Endothelial cell of umbilical vein (primary cell): ENCODE measurements around the gene NDUFS6. TPM values are rescaled to one million over a fixed set of nuclear protein-coding genes. Genes with fewer than 3 reads are reported as not detected.

Experiments used
- BruUV-seq: library from RNA; stranded (reverse); fragments of 400-500 nt; replicated peaks from 2 replicates; lab custom pipeline; 2021; lab: Mats Ljungman, UMichigan
- CTCF ChIA-PET: fragments of 300-600, 350-600 bp; sonication (Branson Sonifier 250); formaldehyde crosslinking; loops from one replicate; lab custom pipeline; 2021; ENCODE audit warnings: antibody characterized with exemption, inconsistent platforms; lab: Charles Lee
- POLR2A ChIA-PET: fragments of 300-600, 350-600 bp; sonication (Branson Sonifier 250); formaldehyde crosslinking; loops from one replicate; lab custom pipeline; 2021; ENCODE audit warnings: antibody characterized with exemption, inconsistent platforms; lab: Charles Lee
- DNase-seq: peaks from one replicate; pipeline ENCODE4 v3.0.0-alpha.2; 2011; ENCODE audit warnings: low read depth, low spot score
- FAIRE-seq: peaks from 2 replicates; lab custom pipeline; 2011; peaks lifted over from hg19 to GRCh38; lab: Jason Lieb, UNC
- H2AFZ ChIP-seq: 2 replicates; pipeline ENCODE4 v1.6.0; 2012; ENCODE audit warnings: low read depth, low read length, control low read depth, inconsistent platforms
- H3K27ac ChIP-seq: 2 replicates; pipeline ENCODE4 v1.5.1; 2011; ENCODE audit warnings: low read depth, mild to moderate bottlenecking, control low read depth, low read length, moderate library complexity; ENCODE audit not compliant: insufficient read depth
- H3K27me3 ChIP-seq, 2 experiments: 2 replicates each; pipeline versions ENCODE4 v1.6.0 to v1.6.1; 2011; ENCODE audit warnings: low read length in 2 of 2, mixed read lengths in 1 of 2; ENCODE audit not compliant: control insufficient read depth in 2 of 2, insufficient read depth in 2 of 2
- H3K36me3 ChIP-seq, 2 experiments: 2 replicates in 1 of 2; 3 replicates in 1 of 2; pipeline ENCODE4 v1.5.1; 2011; ENCODE audit warnings: low read length in 2 of 2, mild to moderate bottlenecking in 1 of 2, moderate library complexity in 1 of 2; ENCODE audit not compliant: control insufficient read depth in 2 of 2, insufficient read depth in 2 of 2; ENCODE audit errors: extremely low read depth in 1 of 2
- H3K4me1 ChIP-seq: 3 replicates; pipeline ENCODE4 v1.5.1; 2011; ENCODE audit warnings: mild to moderate bottlenecking, low read length; ENCODE audit not compliant: control insufficient read depth, insufficient read depth; ENCODE audit errors: extremely low read depth
- H3K4me2 ChIP-seq: 2 replicates; pipeline ENCODE4 v1.6.1; 2011; ENCODE audit warnings: low read length, control low read depth, mixed read lengths; ENCODE audit not compliant: insufficient read depth
- H3K4me3 ChIP-seq, 3 experiments: fragments of 200-600 bp in 1 of 3; sonication (generic), shearing (Covaris generic) in 1 of 3; replicated peaks in 1 of 3; 2 replicates each; pipeline ENCODE4 v1.5.1; 2011 to 2016; ENCODE audit warnings: control low read depth in 3 of 3, low read length in 3 of 3, mild to moderate bottlenecking in 2 of 3, inconsistent platforms in 1 of 3, low read depth in 1 of 3, moderate library complexity in 1 of 3; ENCODE audit not compliant: insufficient read depth in 1 of 3
- H3K79me2 ChIP-seq: 2 replicates; pipeline ENCODE4 v1.6.0; 2012; ENCODE audit warnings: low read length, inconsistent platforms; ENCODE audit not compliant: control insufficient read depth, insufficient read depth
- H3K9ac ChIP-seq: replicated peaks from 2 replicates; pipeline ENCODE3; 2011; ENCODE audit warnings: low read length, control low read depth; ENCODE audit not compliant: insufficient read depth; ENCODE audit errors: extremely low read depth
- H3K9me1 ChIP-seq: replicated peaks from 3 replicates; pipeline ENCODE4 v1.6.0; 2011; ENCODE audit warnings: mild to moderate bottlenecking, low read length; ENCODE audit not compliant: control insufficient read depth, insufficient read depth; ENCODE audit errors: extremely low read depth
- H3K9me3 ChIP-seq: replicated peaks from 2 replicates; pipeline ENCODE4 v1.5.1; 2012; ENCODE audit warnings: low read length, inconsistent platforms; ENCODE audit not compliant: control insufficient read depth, insufficient read depth
- H4K20me1 ChIP-seq: replicated peaks from 2 replicates; pipeline ENCODE3; 2011; ENCODE audit warnings: mild to moderate bottlenecking, low read length; ENCODE audit not compliant: control insufficient read depth, insufficient read depth; ENCODE audit errors: extremely low read depth
- CTCF ChIP-seq, 2 donors: IDR thresholded peaks; 1 replicate in 1 of 2; 2 replicates in 1 of 2; pipeline ENCODE4 v1.5.1; 2011; ENCODE audit warnings: low read length in 2 of 2, mild to moderate bottlenecking in 2 of 2, moderate library complexity in 2 of 2, control low read depth in 1 of 2, inconsistent platforms in 1 of 2, low read depth in 1 of 2; ENCODE audit not compliant: insufficient read depth in 1 of 2; ENCODE audit errors: extremely low read depth in 1 of 2
- EZH2 ChIP-seq: IDR thresholded peaks from 2 replicates; pipeline ENCODE4 v1.6.1; 2012; ENCODE audit warnings: borderline replicate concordance, low read depth, mild to moderate bottlenecking, moderate library complexity, low read length, inconsistent platforms; ENCODE audit not compliant: severe bottlenecking
- FOS ChIP-seq: IDR thresholded peaks from 2 replicates; pipeline ENCODE4 v1.6.1; 2011; ENCODE audit warnings: mild to moderate bottlenecking, low read length, moderate library complexity, borderline replicate concordance; ENCODE audit not compliant: insufficient read depth
- GATA2 ChIP-seq: IDR thresholded peaks from 2 replicates; pipeline ENCODE4 v1.7.0; 2011; ENCODE audit warnings: low read depth, mild to moderate bottlenecking, moderate library complexity, mixed read lengths, low read length; ENCODE audit not compliant: insufficient read length, insufficient read depth
- JUN ChIP-seq: IDR thresholded peaks from 2 replicates; pipeline ENCODE4 v1.6.1; 2011; ENCODE audit warnings: borderline replicate concordance, low read depth; ENCODE audit not compliant: insufficient read length, insufficient read depth
- MYC ChIP-seq: IDR thresholded peaks from one replicate; pipeline ENCODE4 v1.6.1; 2011; ENCODE audit warnings: mild to moderate bottlenecking, low read depth, low read length
- POLR2A ChIP-seq: IDR thresholded peaks from 2 replicates; pipeline ENCODE4 v1.6.1; 2012; ENCODE audit warnings: low read depth, mild to moderate bottlenecking, control low read depth, low read length
- POLR2AphosphoS5 ChIP-seq: IDR thresholded peaks from 2 replicates; pipeline ENCODE4 v1.6.1; 2012; ENCODE audit warnings: low read depth, mild to moderate bottlenecking, control low read depth, low read length, moderate library complexity; ENCODE audit not compliant: insufficient read depth
- dilution Hi-C: fragments of 300-500 bp; cut with MboI; formaldehyde crosslinking; loops from one replicate; pipeline ENCODE4 v1.15.0; 2019; ENCODE audit warnings: low sequenced_read_pairs; ENCODE audit not compliant: extremely low pct_ligation_motif_present
- intact Hi-C: fragments of 100-400 bp; cut with micrococcal nuclease; formaldehyde crosslinking; loops from one replicate; pipeline ENCODE4 v1.10.0; 2022
- polyA plus RNA-seq, 4 experiments: library from polyadenylated mRNA; depleted of rRNA in 3 of 4; stranded (reverse) in 3 of 4; unstranded in 1 of 4; fragments of >200 nt; gene quantifications; 2 replicates each; pipeline versions ENCODE4 v1.2.1 to v1.2.3, GENCODE V29; 2011 to 2012; ENCODE audit warnings: missing spikeins in 1 of 4
- total RNA-seq: library from RNA; stranded (reverse); gene quantifications from 2 replicates; pipeline ENCODE4 v1.2.3, GENCODE V29; 2021
- TF ChIP-seq, protein P1 (sequence below): IDR thresholded peaks from 2 replicates; pipeline ENCODE4 v1.6.1; 2011; ENCODE audit not compliant: insufficient read depth, insufficient read length

Gene NDUFS6
- total and polyA plus RNA-seq, 2 donors (not counting 3 experiments of a cell fraction or from before 2014, with no cell fraction given): 42.5 to 127 TPM

DNA sequence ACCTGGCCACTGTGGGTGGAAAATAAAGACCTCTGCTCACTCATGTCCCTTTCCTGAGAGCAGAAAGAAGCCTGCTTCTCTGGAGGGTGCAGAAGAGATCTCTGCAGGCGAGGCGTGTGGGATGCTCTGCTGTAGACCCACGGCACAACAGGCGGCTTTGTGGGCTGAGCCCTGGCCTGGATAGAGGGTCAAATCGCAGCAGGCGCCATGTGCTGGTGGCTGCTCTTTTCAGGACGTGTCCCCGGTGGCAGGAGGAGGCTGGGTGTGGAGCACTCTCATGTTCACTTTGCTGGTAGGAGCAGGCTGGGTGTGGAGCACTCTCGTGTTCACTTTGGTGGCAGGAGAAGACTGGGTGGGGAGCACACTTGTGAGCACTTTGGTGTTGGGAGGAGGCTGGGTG lies 46.4 kb downstream of the NDUFS6 start:
- Histone ChIP-seq H4K20me1 (no peaks in the 10 kb centered on the region), H3K9me1 (no peaks in the 10 kb centered on the region), H3K9ac (no peak overlapping the region), H3K4me3 (no peak overlapping the region), H3K4me1 (no peaks in the 10 kb centered on the region), H3K9me3 (no peaks in the 10 kb centered on the region), H3K36me3 (no peaks in the 10 kb centered on the region), H3K79me2 (no peaks in the 10 kb centered on the region), H3K27ac (no peak overlapping the region), H3K4me2 (no peak overlapping the region), H3K27me3 (peaks cover 8 to 15% of the 10 kb centered on the region in 2 experiments), H2AFZ (no peak overlapping the region)
- no TSS peak for BruUV-seq
- DNase-seq: no peak
- TF ChIP-seq POLR2A (no peak), FOS (no peak), CTCF (IDR thresholded peaks at IDR 0.05; ENCODE audit: extremely low read depth in 1 of 2, insufficient read depth in 1 of 2, low read depth in 1 of 2, low read length in 2 of 2) (no peak), EZH2 (no peak), JUN (no peak), GATA2 (no peak), POLR2AphosphoS5 (no peak), MYC (no peak)
- TF ChIP-seq, protein P1, sequence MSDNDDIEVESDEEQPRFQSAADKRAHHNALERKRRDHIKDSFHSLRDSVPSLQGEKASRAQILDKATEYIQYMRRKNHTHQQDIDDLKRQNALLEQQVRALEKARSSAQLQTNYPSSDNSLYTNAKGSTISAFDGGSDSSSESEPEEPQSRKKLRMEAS: no peak
- POLR2A ChIA-PET: no interaction called here
- CTCF ChIA-PET: no interaction called here
- intact Hi-C loops (no loop called here), dilution Hi-C loops (no loop called here)
- FAIRE-seq: no peak
